Measurements from ENCODE around the gene SPTBN1.

Gene SPTBN1

DNA sequence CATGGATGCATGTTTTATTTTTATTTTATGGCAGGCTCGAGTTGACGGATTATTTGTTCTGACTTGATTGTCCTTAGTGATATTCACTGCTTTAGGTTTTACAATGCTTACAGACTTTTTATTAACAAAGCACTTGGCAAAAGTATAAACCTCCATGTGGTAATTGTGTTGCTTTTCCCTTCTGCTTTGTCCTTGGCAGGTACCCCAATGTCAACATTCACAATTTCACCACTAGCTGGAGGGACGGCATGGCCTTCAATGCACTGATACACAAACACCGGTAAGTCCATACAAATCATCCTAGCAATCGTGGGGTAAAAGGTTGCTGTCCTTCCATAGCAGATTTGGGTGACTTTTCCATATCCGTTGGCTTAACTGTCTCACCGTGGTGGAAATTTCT lies 161.3 kb downstream of the SPTBN1 start:
- no peak overlapping the region for H3K4me3 ChIP-seq (ENCODE audit: low read depth, low read length)
- TF ChIP-seq CTCF (IDR thresholded peaks at IDR 0.05; ENCODE audit: low read depth, low read length, missing control alignments), result no peak
- DNase-seq (ENCODE audit: low read depth), result no peak

- TF ChIP-seq CTCF (IDR thresholded peaks at IDR 0.05; ENCODE audit: low read depth, low read length, missing control alignments), result no peak
- H3K4me3 ChIP-seq (ENCODE audit: low read depth, low read length), result no peak overlapping the region
- DNase-seq (ENCODE audit: low read depth), result no peak
Observed at GRCh38 chr2:54618646-54619565, 162.8 kb downstream of the SPTBN1 start.

DNA sequence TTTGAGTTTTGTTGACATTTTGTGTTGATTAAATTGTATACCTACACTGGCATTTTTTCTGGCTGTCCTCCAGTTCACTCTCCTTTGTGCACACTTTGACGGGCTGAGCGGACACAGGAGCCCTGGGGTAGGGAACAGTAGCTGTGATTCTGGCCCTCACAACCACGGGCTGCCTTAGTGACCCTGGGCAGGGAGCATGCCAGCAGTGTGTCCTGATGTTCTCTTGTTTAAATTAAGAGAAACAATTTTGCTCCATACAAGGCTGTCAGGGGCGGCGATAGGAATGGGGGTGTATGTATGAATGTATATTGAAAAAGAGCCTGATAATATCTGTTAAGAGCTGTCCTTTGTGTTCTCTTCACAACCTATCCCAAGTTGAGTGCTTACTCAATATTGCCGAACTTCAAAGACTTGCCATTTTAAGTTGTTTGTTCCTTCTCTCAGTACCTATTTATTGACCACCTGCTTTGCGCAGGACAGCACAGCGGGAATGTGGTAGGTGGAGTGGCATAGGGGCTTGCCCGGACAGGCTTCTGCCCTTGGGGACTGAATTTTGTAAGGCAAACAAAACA lies 163.6 kb downstream of the SPTBN1 start:
- no peak overlapping the region for H3K4me3 ChIP-seq (ENCODE audit: low read depth, low read length)
- no peak for DNase-seq (ENCODE audit: low read depth)
- no peak for TF ChIP-seq CTCF (IDR thresholded peaks at IDR 0.05; ENCODE audit: low read depth, low read length, missing control alignments)

- TF ChIP-seq CTCF (IDR thresholded peaks at IDR 0.05; ENCODE audit: low read depth, low read length, missing control alignments), result no peak
- H3K4me3 ChIP-seq (ENCODE audit: low read depth, low read length), result no peak overlapping the region
- no peak for DNase-seq (ENCODE audit: low read depth)
Observed at GRCh38 chr2:54620948-54621347, 164.8 kb downstream of the SPTBN1 start.

- no peak for TF ChIP-seq CTCF (IDR thresholded peaks at IDR 0.05; ENCODE audit: low read depth, low read length, missing control alignments)
- H3K4me3 ChIP-seq (ENCODE audit: low read depth, low read length), result no peak overlapping the region
- no peak for DNase-seq (ENCODE audit: low read depth)
Observed at GRCh38 chr2:54624591-54625071, 168.5 kb downstream of the SPTBN1 start.

GRCh38 chr2:54626131-54626530 lies 170.0 kb downstream of the SPTBN1 start:
- TF ChIP-seq CTCF (IDR thresholded peaks at IDR 0.05; ENCODE audit: low read depth, low read length, missing control alignments), result no peak
- no peak for DNase-seq (ENCODE audit: low read depth)
- H3K4me3 ChIP-seq (ENCODE audit: low read depth, low read length), result no peak overlapping the region

Measured in GM12864 (cell line).